SK-N-SH treated with all-trans-retinoic acid at 6 μM for 48 hours (cell line): ENCODE results near the gene IFT81.

ENCODE experiments used
- ARNTL ChIP-seq: fragments of 450-650 bp; formaldehyde crosslinking; IDR thresholded peaks from 2 replicates; pipeline ENCODE4 v1.5.0; 2020; ENCODE audit warnings: low read depth, mild to moderate bottlenecking, moderate library complexity, borderline replicate concordance
- BACH2 ChIP-seq: fragments of 250-450 bp; sonication (Bioruptor Pico); IDR thresholded peaks from 2 replicates; pipeline ENCODE4 v1.9.0; 2021; ENCODE audit warnings: mild to moderate bottlenecking, borderline replicate concordance
- CREB5 ChIP-seq: fragments of 250-450 bp; sonication (Bioruptor Pico); IDR thresholded peaks from 2 replicates; pipeline ENCODE4 v1.5.1; 2020; ENCODE audit warnings: low read depth, mild to moderate bottlenecking, moderate library complexity
- ESRRG ChIP-seq: fragments of 250-450 bp; sonication (Bioruptor Pico); IDR thresholded peaks from 2 replicates; pipeline ENCODE4 v1.6.1; 2021; ENCODE audit warnings: mild to moderate bottlenecking
- GLIS3 ChIP-seq: fragments of 250-450 bp; sonication (Bioruptor Pico); IDR thresholded peaks from 2 replicates; pipeline ENCODE4 v1.5.0; 2020; ENCODE audit warnings: mild to moderate bottlenecking, moderate library complexity
- ISL1 ChIP-seq: fragments of 250-450 bp; sonication (Bioruptor Pico); IDR thresholded peaks from 2 replicates; pipeline ENCODE4 v2.1.2; 2022; ENCODE audit warnings: mild to moderate bottlenecking, moderate library complexity
- PATZ1 ChIP-seq: fragments of 250-450 bp; sonication (Bioruptor Pico); IDR thresholded peaks from 2 replicates; pipeline ENCODE4 v1.8.0; 2020; ENCODE audit warnings: mild to moderate bottlenecking, moderate library complexity, borderline replicate concordance
- POU6F1 ChIP-seq: fragments of 250-450 bp; sonication (Bioruptor Pico); IDR thresholded peaks from 2 replicates; pipeline ENCODE4 v1.8.0; 2021; ENCODE audit warnings: low read depth, mild to moderate bottlenecking, moderate library complexity, borderline replicate concordance
- RARB ChIP-seq: fragments of 250-450 bp; sonication (Bioruptor Pico); IDR thresholded peaks from 2 replicates; pipeline ENCODE4 v1.8.0; 2021; ENCODE audit warnings: mild to moderate bottlenecking, moderate library complexity
- TCF4 ChIP-seq: fragments of 250-450 bp; sonication (Bioruptor Pico); IDR thresholded peaks from 2 replicates; pipeline ENCODE4 v1.8.0; 2021; ENCODE audit warnings: mild to moderate bottlenecking, moderate library complexity, borderline replicate concordance
- TOX ChIP-seq: fragments of 250-450 bp; sonication (Bioruptor Pico); IDR thresholded peaks from 2 replicates; pipeline ENCODE4 v1.8.0; 2021; ENCODE audit warnings: mild to moderate bottlenecking, moderate library complexity, borderline replicate concordance
- ZFP30 ChIP-seq: fragments of 450-650 bp; formaldehyde crosslinking; IDR thresholded peaks from 2 replicates; pipeline ENCODE4 v1.5.0; 2022; ENCODE audit warnings: mild to moderate bottlenecking, moderate library complexity
- ZNF565 ChIP-seq: fragments of 450-650 bp; formaldehyde crosslinking; conservative IDR thresholded peaks from 2 replicates; pipeline ENCODE4 v1.5.0; 2020; ENCODE audit warnings: low read depth, mild to moderate bottlenecking, moderate library complexity
- TF ChIP-seq, protein P1 (sequence below): fragments of 250-450 bp; sonication (Bioruptor Pico); IDR thresholded peaks from 2 replicates; pipeline ENCODE4 v1.5.0; 2020; ENCODE audit warnings: mild to moderate bottlenecking, moderate library complexity

GRCh38 chr12:110227138-110227537 lies 103.0 kb downstream of the IFT81 start:
- TF ChIP-seq ZFP30 (no peak), POU6F1 (CRISPR knock-in tag) (no peak), BACH2 (no peak), TOX (CRISPR knock-in tag) (no peak), RARB (CRISPR knock-in tag) (no peak), GLIS3 (no peak), PATZ1 (no peak), ISL1 (no peak), CREB5 (CRISPR knock-in tag) (no peak), ZNF565 (no peak), ESRRG (CRISPR knock-in tag) (no peak), ARNTL (no peak), TCF4 (CRISPR knock-in tag) (no peak)
- TF ChIP-seq, protein P1, sequence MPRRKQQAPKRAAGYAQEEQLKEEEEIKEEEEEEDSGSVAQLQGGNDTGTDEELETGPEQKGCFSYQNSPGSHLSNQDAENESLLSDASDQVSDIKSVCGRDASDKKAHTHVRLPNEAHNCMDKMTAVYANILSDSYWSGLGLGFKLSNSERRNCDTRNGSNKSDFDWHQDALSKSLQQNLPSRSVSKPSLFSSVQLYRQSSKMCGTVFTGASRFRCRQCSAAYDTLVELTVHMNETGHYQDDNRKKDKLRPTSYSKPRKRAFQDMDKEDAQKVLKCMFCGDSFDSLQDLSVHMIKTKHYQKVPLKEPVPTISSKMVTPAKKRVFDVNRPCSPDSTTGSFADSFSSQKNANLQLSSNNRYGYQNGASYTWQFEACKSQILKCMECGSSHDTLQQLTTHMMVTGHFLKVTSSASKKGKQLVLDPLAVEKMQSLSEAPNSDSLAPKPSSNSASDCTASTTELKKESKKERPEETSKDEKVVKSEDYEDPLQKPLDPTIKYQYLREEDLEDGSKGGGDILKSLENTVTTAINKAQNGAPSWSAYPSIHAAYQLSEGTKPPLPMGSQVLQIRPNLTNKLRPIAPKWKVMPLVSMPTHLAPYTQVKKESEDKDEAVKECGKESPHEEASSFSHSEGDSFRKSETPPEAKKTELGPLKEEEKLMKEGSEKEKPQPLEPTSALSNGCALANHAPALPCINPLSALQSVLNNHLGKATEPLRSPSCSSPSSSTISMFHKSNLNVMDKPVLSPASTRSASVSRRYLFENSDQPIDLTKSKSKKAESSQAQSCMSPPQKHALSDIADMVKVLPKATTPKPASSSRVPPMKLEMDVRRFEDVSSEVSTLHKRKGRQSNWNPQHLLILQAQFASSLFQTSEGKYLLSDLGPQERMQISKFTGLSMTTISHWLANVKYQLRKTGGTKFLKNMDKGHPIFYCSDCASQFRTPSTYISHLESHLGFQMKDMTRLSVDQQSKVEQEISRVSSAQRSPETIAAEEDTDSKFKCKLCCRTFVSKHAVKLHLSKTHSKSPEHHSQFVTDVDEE (CRISPR knock-in tag): no peak
